Measurements from ENCODE around the gene NGLY1.

Gene NGLY1

GRCh38 chr3:25787689-25788088, 4.4 kb upstream of the NGLY1 start:
- no peak overlapping the region for H3K4me3 ChIP-seq (ENCODE audit: low read length)
- no peak for DNase-seq (ENCODE audit: low read depth)
- TF ChIP-seq, protein P1, sequence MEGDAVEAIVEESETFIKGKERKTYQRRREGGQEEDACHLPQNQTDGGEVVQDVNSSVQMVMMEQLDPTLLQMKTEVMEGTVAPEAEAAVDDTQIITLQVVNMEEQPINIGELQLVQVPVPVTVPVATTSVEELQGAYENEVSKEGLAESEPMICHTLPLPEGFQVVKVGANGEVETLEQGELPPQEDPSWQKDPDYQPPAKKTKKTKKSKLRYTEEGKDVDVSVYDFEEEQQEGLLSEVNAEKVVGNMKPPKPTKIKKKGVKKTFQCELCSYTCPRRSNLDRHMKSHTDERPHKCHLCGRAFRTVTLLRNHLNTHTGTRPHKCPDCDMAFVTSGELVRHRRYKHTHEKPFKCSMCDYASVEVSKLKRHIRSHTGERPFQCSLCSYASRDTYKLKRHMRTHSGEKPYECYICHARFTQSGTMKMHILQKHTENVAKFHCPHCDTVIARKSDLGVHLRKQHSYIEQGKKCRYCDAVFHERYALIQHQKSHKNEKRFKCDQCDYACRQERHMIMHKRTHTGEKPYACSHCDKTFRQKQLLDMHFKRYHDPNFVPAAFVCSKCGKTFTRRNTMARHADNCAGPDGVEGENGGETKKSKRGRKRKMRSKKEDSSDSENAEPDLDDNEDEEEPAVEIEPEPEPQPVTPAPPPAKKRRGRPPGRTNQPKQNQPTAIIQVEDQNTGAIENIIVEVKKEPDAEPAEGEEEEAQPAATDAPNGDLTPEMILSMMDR (IDR thresholded peaks at IDR 0.05; ENCODE audit: insufficient read depth, low read depth, low read length, missing control alignments), result no peak

DNA sequence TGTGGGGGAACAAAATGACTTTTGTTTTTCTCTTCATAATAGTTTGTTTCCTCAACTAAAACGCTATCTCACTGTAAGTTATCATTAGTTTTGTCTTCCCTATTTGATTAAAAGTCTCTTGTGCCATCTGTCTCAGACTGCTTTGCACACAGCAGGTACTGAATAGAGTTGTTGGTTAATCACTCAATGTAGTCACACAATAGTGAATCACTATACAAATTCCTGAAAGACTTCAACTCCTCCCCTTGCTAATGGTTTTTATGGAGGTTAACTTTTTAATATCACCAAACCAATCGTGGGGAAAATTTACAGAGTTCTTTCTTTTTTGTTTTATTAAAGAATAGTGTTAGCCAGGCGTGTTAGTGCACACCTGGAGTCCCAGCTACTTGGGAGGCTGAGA, 2.6 kb upstream of the NGLY1 start:
- H3K4me3 ChIP-seq (ENCODE audit: low read length), result no peak overlapping the region
- peak; percentile 73 for DNase-seq (ENCODE audit: low read depth)
- TF ChIP-seq, protein P1 (IDR thresholded peaks at IDR 0.05; ENCODE audit: insufficient read depth, low read depth, low read length, missing control alignments), result no peak

DNA sequence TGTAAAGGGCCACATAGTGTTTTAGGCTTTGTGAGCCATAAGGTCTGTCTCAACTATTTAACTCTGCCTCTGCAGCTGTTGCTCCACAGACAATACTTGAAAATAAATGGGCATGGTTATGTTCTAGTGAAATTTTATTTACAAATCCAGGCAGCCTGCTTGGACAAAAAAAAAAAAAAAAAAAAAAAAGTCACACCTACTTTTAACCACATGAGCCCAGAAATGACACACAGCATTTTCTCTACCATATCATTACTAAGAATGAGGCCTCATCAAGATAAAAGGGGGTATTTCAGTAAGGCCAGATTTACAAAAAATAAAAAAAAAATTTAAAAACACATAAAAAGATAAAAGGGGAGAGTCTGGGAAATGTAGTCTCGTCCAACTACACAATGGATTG, 1.7 kb upstream of the NGLY1 start:
- no peak for DNase-seq (ENCODE audit: low read depth)
- TF ChIP-seq, protein P1 (IDR thresholded peaks at IDR 0.05; ENCODE audit: insufficient read depth, low read depth, low read length, missing control alignments), result no peak
- H3K4me3 ChIP-seq (ENCODE audit: low read length), result no peak overlapping the region

DNA sequence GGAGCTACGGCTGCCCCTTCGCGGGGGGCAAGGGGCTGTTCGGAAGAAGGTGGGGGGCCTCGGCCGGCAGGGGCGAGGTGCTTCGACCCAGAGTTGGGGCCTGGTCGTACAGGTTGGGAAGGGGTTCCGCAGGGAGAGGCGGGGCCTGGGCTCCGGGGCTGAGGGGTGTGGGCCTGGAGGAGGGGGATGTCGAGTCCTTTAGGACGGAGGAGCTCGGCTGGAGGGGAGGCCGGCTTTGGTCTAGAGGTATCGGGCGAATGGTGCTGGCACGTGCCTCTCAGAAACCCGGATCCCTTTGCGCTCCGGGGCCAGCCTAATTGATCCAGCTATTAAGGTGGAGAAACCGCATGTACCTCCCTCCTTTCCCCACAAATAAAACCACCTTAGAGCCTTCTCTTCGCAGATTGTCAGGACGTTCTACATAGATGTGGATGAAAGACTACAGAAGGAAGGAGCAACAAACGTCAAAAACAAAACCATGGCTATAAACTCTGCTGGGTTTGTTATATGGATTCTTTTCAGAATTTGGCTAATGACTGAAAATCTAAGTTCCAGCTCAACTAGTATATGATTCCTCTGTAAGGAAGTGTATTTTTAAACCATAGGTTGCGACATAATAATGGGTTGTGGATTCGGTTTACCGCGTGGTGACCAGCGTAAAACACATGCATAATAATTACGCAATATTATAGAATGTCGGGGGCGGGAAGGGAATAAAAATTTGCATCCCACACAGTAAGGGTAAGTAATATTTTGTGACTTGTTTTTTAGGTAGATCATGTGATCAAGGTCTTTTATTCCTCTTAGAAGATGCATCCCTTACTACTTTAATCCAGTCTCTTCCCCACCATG, 644 bp upstream of the NGLY1 start:
- peak; percentile 39 for DNase-seq (ENCODE audit: low read depth)
- peak overlapping the region; percentile 62 for H3K4me3 ChIP-seq (ENCODE audit: low read length)
- TF ChIP-seq, protein P1 (IDR thresholded peaks at IDR 0.05; ENCODE audit: insufficient read depth, low read depth, low read length, missing control alignments), result no peak

DNA sequence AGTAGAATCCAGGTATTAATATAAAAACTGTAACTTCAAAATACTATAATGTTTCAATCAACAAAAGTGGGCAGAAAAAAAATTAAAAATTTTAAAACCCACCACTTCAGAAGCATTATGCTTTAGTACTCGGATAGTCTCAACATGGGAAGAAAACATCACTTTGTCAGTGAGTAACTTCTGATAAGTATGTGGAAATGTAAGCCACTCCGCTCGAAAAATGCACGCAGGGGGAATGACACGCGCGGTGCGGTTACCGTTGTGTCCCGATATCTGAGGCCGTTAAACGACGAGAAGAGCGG, 656 bp downstream of the NGLY1 start:
- DNase-seq (ENCODE audit: low read depth), result no peak
- peak overlapping the region; percentile 71 for H3K4me3 ChIP-seq (ENCODE audit: low read length)
- TF ChIP-seq, protein P1 (IDR thresholded peaks at IDR 0.05; ENCODE audit: insufficient read depth, low read depth, low read length, missing control alignments), result no peak

GRCh38 chr3:25781758-25782594, 1.3 kb downstream of the NGLY1 start:
- TF ChIP-seq, protein P1 (IDR thresholded peaks at IDR 0.05; ENCODE audit: insufficient read depth, low read depth, low read length, missing control alignments), result no peak
- no peak for DNase-seq (ENCODE audit: low read depth)
- H3K4me3 ChIP-seq (ENCODE audit: low read length), result peak overlapping the region; percentile 71

Data from epithelial cell of esophagus (primary cell).